Esophagus squamous epithelium (tissue), 4 donors: Measurements from ENCODE around the gene BTG4.

Experiments
- POLR2A ChIP-seq, 4 donors: fragments of 450-650 bp; IDR thresholded peaks; one replicate each; pipeline ENCODE4 v1.6.1; 2017; ENCODE audit warnings: antibody characterized with exemption in 4 of 4, mild to moderate bottlenecking in 4 of 4, moderate library complexity in 3 of 4
- TF ChIP-seq, protein P1 (sequence below), 6 experiments: fragments of 450-650 bp in 4 of 6; fragments of 200-600 bp in 2 of 6; sonication (generic) in 2 of 6; IDR thresholded peaks; one replicate each; pipeline ENCODE4 v1.5.1; 2016 to 2019; ENCODE audit warnings: antibody characterized with exemption in 6 of 6, mild to moderate bottlenecking in 4 of 6, moderate library complexity in 4 of 6

DNA sequence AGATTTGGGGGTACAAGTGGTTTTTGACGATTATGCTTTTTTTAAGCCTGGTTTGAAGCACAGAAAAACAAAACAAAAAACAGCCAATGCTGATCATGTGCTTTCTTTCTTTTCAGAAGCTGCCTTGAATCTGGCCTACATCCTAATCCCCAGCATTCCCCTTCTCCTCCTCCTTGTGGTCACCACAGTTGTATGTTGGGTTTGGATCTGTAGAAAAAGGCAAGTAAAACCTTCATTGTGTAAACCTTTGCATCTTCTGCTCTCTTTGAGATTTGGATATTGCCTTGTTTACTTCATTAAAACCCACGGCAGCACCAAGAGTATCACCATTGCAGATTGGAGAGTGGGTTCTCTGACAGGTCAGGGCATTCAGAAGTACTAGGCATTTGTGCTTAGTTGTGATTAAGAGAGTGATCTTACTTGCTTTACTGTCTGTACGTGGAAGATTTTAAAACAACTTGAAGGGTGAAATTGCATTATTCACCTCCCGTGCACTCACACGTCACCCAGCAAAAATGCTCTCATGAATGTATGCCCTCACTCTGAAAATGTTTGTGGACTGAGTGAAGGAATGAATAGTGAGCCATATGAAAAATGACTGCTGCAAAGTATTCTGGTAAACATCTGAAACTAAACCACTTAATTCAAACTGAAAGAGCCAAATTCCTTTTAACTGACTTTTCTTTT, 45.4 kb upstream of the BTG4 start:
- no peak for TF ChIP-seq POLR2A (IDR thresholded peaks at IDR 0.05)
- TF ChIP-seq, protein P1, sequence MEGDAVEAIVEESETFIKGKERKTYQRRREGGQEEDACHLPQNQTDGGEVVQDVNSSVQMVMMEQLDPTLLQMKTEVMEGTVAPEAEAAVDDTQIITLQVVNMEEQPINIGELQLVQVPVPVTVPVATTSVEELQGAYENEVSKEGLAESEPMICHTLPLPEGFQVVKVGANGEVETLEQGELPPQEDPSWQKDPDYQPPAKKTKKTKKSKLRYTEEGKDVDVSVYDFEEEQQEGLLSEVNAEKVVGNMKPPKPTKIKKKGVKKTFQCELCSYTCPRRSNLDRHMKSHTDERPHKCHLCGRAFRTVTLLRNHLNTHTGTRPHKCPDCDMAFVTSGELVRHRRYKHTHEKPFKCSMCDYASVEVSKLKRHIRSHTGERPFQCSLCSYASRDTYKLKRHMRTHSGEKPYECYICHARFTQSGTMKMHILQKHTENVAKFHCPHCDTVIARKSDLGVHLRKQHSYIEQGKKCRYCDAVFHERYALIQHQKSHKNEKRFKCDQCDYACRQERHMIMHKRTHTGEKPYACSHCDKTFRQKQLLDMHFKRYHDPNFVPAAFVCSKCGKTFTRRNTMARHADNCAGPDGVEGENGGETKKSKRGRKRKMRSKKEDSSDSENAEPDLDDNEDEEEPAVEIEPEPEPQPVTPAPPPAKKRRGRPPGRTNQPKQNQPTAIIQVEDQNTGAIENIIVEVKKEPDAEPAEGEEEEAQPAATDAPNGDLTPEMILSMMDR (IDR thresholded peaks at IDR 0.05), result no peak
